Kidney epithelial cell (primary cell): Measurements from ENCODE around the gene MIPEP. TPM values are rescaled to one million over a fixed set of nuclear protein-coding genes. Genes with fewer than 3 reads are reported as not detected.

Experiments
- DNase-seq: peaks from one replicate; pipeline ENCODE4 v3.0.0-alpha.2; 2010; ENCODE audit warnings: low read depth
- H3K27me3 ChIP-seq: 2 replicates; pipeline ENCODE4 v1.6.0; 2011; ENCODE audit warnings: low read length; ENCODE audit not compliant: control insufficient read depth, insufficient read depth
- H3K36me3 ChIP-seq: 2 replicates; pipeline ENCODE4 v1.5.1; 2011; ENCODE audit warnings: low read length; ENCODE audit not compliant: control insufficient read depth, insufficient read depth
- H3K4me3 ChIP-seq: 2 replicates; pipeline ENCODE4 v1.5.1; 2011; ENCODE audit warnings: low read depth, mild to moderate bottlenecking, control low read depth, low read length
- CTCF ChIP-seq: IDR thresholded peaks from 2 replicates; pipeline ENCODE4 v1.5.1; 2011; ENCODE audit warnings: mild to moderate bottlenecking, moderate library complexity, low read length, control low read depth, inconsistent platforms; ENCODE audit not compliant: insufficient read depth, poor library complexity, severe bottlenecking
- total RNA-seq: library from RNA; depleted of rRNA; stranded (reverse); fragments of >200 nt; gene quantifications from 2 replicates; pipeline ENCODE4 v1.2.3, GENCODE V29; 2015

MIPEP gene
- total RNA-seq, 1 donor from 2014 or later, result 25.6 TPM

GRCh38 chr13:23858546-23858945 is 30.7 kb downstream of the MIPEP start:
- no peak for DNase-seq
- Histone ChIP-seq H3K27me3 (no peaks in the 10 kb centered on the region), H3K36me3 (no peaks in the 10 kb centered on the region), H3K4me3 (no peak overlapping the region)
- no peak for TF ChIP-seq CTCF

GRCh38 chr13:23856008-23856750 is 33.0 kb downstream of the MIPEP start:
- Histone ChIP-seq H3K36me3 (no peaks in the 10 kb centered on the region), H3K4me3 (no peak overlapping the region), H3K27me3 (no peaks in the 10 kb centered on the region)
- TF ChIP-seq CTCF, result no peak
- DNase-seq, result no peak

- no peaks in the 10 kb centered on the region for H3K36me3 ChIP-seq
- H3K27me3 ChIP-seq, result no peaks in the 10 kb centered on the region
- DNase-seq, result no peak
- TF ChIP-seq CTCF, result no peak
- H3K4me3 ChIP-seq, result no peak overlapping the region
These were observed 33.8 kb downstream of the MIPEP start for GRCh38 chr13:23855360-23855759.

GRCh38 chr13:23852351-23852750 is 36.8 kb downstream of the MIPEP start:
- Histone ChIP-seq H3K27me3 (no peaks in the 10 kb centered on the region), H3K36me3 (peaks cover 1% of the 10 kb centered on the region), H3K4me3 (no peak overlapping the region)
- DNase-seq, result no peak
- TF ChIP-seq CTCF, result no peak

- Histone ChIP-seq H3K36me3 (peaks cover 1% of the 10 kb centered on the region), H3K27me3 (no peaks in the 10 kb centered on the region), H3K4me3 (no peak overlapping the region)
- no peak for TF ChIP-seq CTCF
- DNase-seq, result no peak
These were observed 38.1 kb downstream of the MIPEP start for GRCh38 chr13:23851106-23851505.

- H3K36me3 ChIP-seq, result peaks cover 1% of the 10 kb centered on the region
- DNase-seq, result no peak
- TF ChIP-seq CTCF, result no peak
- no peaks in the 10 kb centered on the region for H3K27me3 ChIP-seq
- no peak overlapping the region for H3K4me3 ChIP-seq
These were observed 39.1 kb downstream of the MIPEP start for GRCh38 chr13:23850134-23850533.
